CD8-positive, alpha-beta memory T cell (primary cell): ENCODE measurements around the gene XPO6. TPM values are rescaled to one million over a fixed set of nuclear protein-coding genes. Genes with fewer than 3 reads are reported as not detected.

ENCODE experiments used
- CTCF ChIA-PET: fragments of 350-600 bp; sonication (Branson Sonifier 250); formaldehyde crosslinking; loops from one replicate; lab custom pipeline; 2021; ENCODE audit warnings: antibody characterized with exemption; lab: Charles Lee
- POLR2A ChIA-PET: fragments of 350-600 bp; sonication (Branson Sonifier 250); formaldehyde crosslinking; loops from one replicate; lab custom pipeline; 2021; ENCODE audit warnings: antibody characterized with exemption; lab: Charles Lee
- DNase-seq, 5 donors: peaks; one replicate each; pipeline versions ENCODE4 v3.0.0 to v3.0.0-alpha.2; 2020 to 2022; ENCODE audit warnings: mixed read lengths in 1 of 5
- H3K27ac ChIP-seq: one replicate; pipeline ENCODE4 v1.7.0; 2013; ENCODE audit warnings: low read depth, mild to moderate bottlenecking, low read length, moderate library complexity
- H3K27me3 ChIP-seq: 2 replicates; pipeline ENCODE4 v1.7.0; 2013; ENCODE audit warnings: low read length, mild to moderate bottlenecking; ENCODE audit not compliant: insufficient read depth, poor library complexity, severe bottlenecking
- H3K36me3 ChIP-seq: 2 replicates; pipeline ENCODE4 v1.7.0; 2013; ENCODE audit warnings: mild to moderate bottlenecking, low read length, moderate library complexity; ENCODE audit not compliant: insufficient read depth
- H3K4me1 ChIP-seq: 2 replicates; pipeline ENCODE4 v1.7.0; 2013; ENCODE audit warnings: mild to moderate bottlenecking, low read length, moderate library complexity; ENCODE audit not compliant: insufficient read depth
- H3K4me3 ChIP-seq: 2 replicates; pipeline ENCODE4 v1.7.0; 2013; ENCODE audit warnings: mild to moderate bottlenecking, low read length
- H3K9me3 ChIP-seq: 2 replicates; pipeline ENCODE4 v1.7.0; 2013; ENCODE audit warnings: mild to moderate bottlenecking, low read length
- H3K27ac Mint-ChIP-seq, 8 donors: one replicate each; pipeline ENCODE4 v1.8.0; 2020 to 2021; ENCODE audit warnings: mixed read lengths in 8 of 8, mild to moderate bottlenecking in 6 of 8, inconsistent platforms in 3 of 8, moderate library complexity in 3 of 8
- H3K27me3 Mint-ChIP-seq, 2 donors: one replicate each; pipeline ENCODE4 v1.8.0; 2020 to 2021; ENCODE audit warnings: mixed read lengths in 2 of 2, mild to moderate bottlenecking in 1 of 2, moderate library complexity in 1 of 2
- H3K36me3 Mint-ChIP-seq, 3 donors: one replicate each; pipeline ENCODE4 v1.8.0; 2020 to 2021; ENCODE audit warnings: mixed read lengths in 3 of 3, inconsistent platforms in 1 of 3, mild to moderate bottlenecking in 1 of 3
- H3K4me1 Mint-ChIP-seq, 3 donors: one replicate each; pipeline ENCODE4 v1.8.0; 2020 to 2021; ENCODE audit warnings: mixed read lengths in 3 of 3, inconsistent platforms in 1 of 3, mild to moderate bottlenecking in 1 of 3
- H3K4me3 Mint-ChIP-seq, 7 donors: one replicate each; pipeline ENCODE4 v1.8.0; 2020 to 2021; ENCODE audit warnings: mixed read lengths in 7 of 7, mild to moderate bottlenecking in 6 of 7, moderate library complexity in 4 of 7, inconsistent platforms in 2 of 7
- H3K9me3 Mint-ChIP-seq, 5 donors: one replicate each; pipeline ENCODE4 v1.8.0; 2020 to 2022; ENCODE audit warnings: mixed read lengths in 5 of 5, mild to moderate bottlenecking in 3 of 5, moderate library complexity in 2 of 5, inconsistent platforms in 1 of 5
- polyA plus RNA-seq: library from polyadenylated mRNA; unstranded; fragments of 300-500 nt; fragmentation: Illumina TruSeq; gene quantifications from one replicate; pipeline ENCODE4 v1.2.3, GENCODE V29; 2021
- total RNA-seq, 2 experiments: library from RNA; stranded (reverse); gene quantifications; one replicate each; pipeline ENCODE4 v1.2.3, GENCODE V29; 2021

The XPO6 gene
- total and polyA plus RNA-seq, 3 experiments from 2014 or later = 96.8 to 234 (median 228) TPM

- H3K4me1 Mint-ChIP-seq = peaks cover 1 to 10% (median 2%) of the 10 kb centered on the region in 3 donors
- peaks cover 27 to 53% of the 10 kb centered on the region in 2 donors for H3K27me3 Mint-ChIP-seq
- Histone ChIP-seq H3K4me3 (no peak within 1 kb of the TSS), H3K27me3 (peaks cover 10% of the 10 kb centered on the region), H3K27ac (no peak within 1 kb of the TSS), H3K36me3 (no peaks in the 10 kb centered on the region), H3K9me3 (no peaks in the 10 kb centered on the region), H3K4me1 (no peaks in the 10 kb centered on the region)
- H3K36me3 Mint-ChIP-seq = peaks cover 0 to 1% (median 0%) of the 10 kb centered on the region in 3 donors
- CTCF ChIA-PET = no interaction called here
- POLR2A ChIA-PET = no interaction called here
- H3K27ac Mint-ChIP-seq = no peak within 1 kb of the TSS
- H3K4me3 Mint-ChIP-seq = peak within 1 kb of the TSS in 1 of 7 donors; percentile 36
- no peak for DNase-seq
- H3K9me3 Mint-ChIP-seq = no peaks in the 10 kb centered on the region
These were observed 148.1 kb downstream of the XPO6 start, which contains the start of gene GSG1L for GRCh38 chr16:28063591-28064061. TSS of gene GSG1L (minus strand) at chr16:28063714. CDS start at chr16:28063424, 290 bp downstream.

GRCh38 chr16:28062847-28063521 is 148.8 kb downstream of the XPO6 start:
- peaks cover 10% of the 10 kb centered on the region for H3K27me3 ChIP-seq

GRCh38 chr16:28062261-28062846 is 149.4 kb downstream of the XPO6 start:
- H3K27me3 Mint-ChIP-seq = peaks cover 31 to 65% of the 10 kb centered on the region in 2 donors
- no peaks in the 10 kb centered on the region for H3K4me1 ChIP-seq
- H3K27ac ChIP-seq = no peak overlapping the region
- DNase-seq = no peak
- peaks cover 2 to 10% (median 3%) of the 10 kb centered on the region in 3 donors for H3K4me1 Mint-ChIP-seq
- CTCF ChIA-PET = no interaction called here
- H3K36me3 Mint-ChIP-seq = peaks cover 0 to 1% (median 0%) of the 10 kb centered on the region in 3 donors
- no peaks in the 10 kb centered on the region for H3K9me3 Mint-ChIP-seq
- POLR2A ChIA-PET = no interaction called here
- H3K4me3 ChIP-seq = no peak overlapping the region
- peaks cover 14% of the 10 kb centered on the region for H3K27me3 ChIP-seq
- no peaks in the 10 kb centered on the region for H3K9me3 ChIP-seq
- peak overlapping the region in 1 of 7 donors; percentile 59 for H3K4me3 Mint-ChIP-seq
- H3K36me3 ChIP-seq = no peaks in the 10 kb centered on the region
- no peak overlapping the region for H3K27ac Mint-ChIP-seq

More at GRCh38 chr16:28062847-28063521, 148.8 kb downstream of the XPO6 start:
- peaks cover 0 to 1% (median 0%) of the 10 kb centered on the region in 3 donors for H3K36me3 Mint-ChIP-seq
- Histone ChIP-seq H3K27ac (no peak overlapping the region), H3K4me1 (no peaks in the 10 kb centered on the region), H3K36me3 (no peaks in the 10 kb centered on the region), H3K4me3 (no peak overlapping the region), H3K9me3 (no peaks in the 10 kb centered on the region)
- no peaks in the 10 kb centered on the region for H3K9me3 Mint-ChIP-seq
- DNase-seq = no peak
- H3K4me3 Mint-ChIP-seq = no peak overlapping the region
- ChIA-PET POLR2A (no interaction called here), CTCF (no interaction called here)
- no peak overlapping the region for H3K27ac Mint-ChIP-seq
- peaks cover 29 to 58% of the 10 kb centered on the region in 2 donors for H3K27me3 Mint-ChIP-seq
- H3K4me1 Mint-ChIP-seq = peaks cover 2 to 10% (median 3%) of the 10 kb centered on the region in 3 donors

GRCh38 chr16:28061352-28062101 is 150.2 kb downstream of the XPO6 start:
- H3K9me3 Mint-ChIP-seq = no peaks in the 10 kb centered on the region
- H3K27me3 ChIP-seq = peaks cover 14% of the 10 kb centered on the region
- POLR2A ChIA-PET = no interaction called here
- CTCF ChIA-PET = no interaction called here
- H3K4me3 Mint-ChIP-seq = peak overlapping the region in 1 of 7 donors; percentile 21
- H3K27ac ChIP-seq = no peak overlapping the region
- no peak overlapping the region for H3K27ac Mint-ChIP-seq
- H3K4me3 ChIP-seq = no peak overlapping the region
- no peaks in the 10 kb centered on the region for H3K9me3 ChIP-seq
- H3K27me3 Mint-ChIP-seq = peaks cover 38 to 71% of the 10 kb centered on the region in 2 donors
- peaks cover 0 to 1% (median 0%) of the 10 kb centered on the region in 3 donors for H3K36me3 Mint-ChIP-seq
- H3K4me1 Mint-ChIP-seq = peaks cover 2 to 10% (median 3%) of the 10 kb centered on the region in 3 donors
- no peak for DNase-seq
- H3K36me3 ChIP-seq = no peaks in the 10 kb centered on the region
- no peaks in the 10 kb centered on the region for H3K4me1 ChIP-seq

GRCh38 chr16:28059841-28060575 is 151.8 kb downstream of the XPO6 start:
- H3K4me1 Mint-ChIP-seq = peaks cover 2 to 10% (median 3%) of the 10 kb centered on the region in 3 donors
- no peak overlapping the region for H3K27ac Mint-ChIP-seq
- Histone ChIP-seq H3K4me1 (no peaks in the 10 kb centered on the region), H3K36me3 (no peaks in the 10 kb centered on the region), H3K27ac (no peak overlapping the region), H3K4me3 (no peak overlapping the region), H3K9me3 (no peaks in the 10 kb centered on the region), H3K27me3 (peaks cover 14% of the 10 kb centered on the region)
- ChIA-PET CTCF (no interaction called here), POLR2A (no interaction called here)
- peaks cover 40 to 65% of the 10 kb centered on the region in 2 donors for H3K27me3 Mint-ChIP-seq
- no peak for DNase-seq
- no peak overlapping the region for H3K4me3 Mint-ChIP-seq
- H3K9me3 Mint-ChIP-seq = no peaks in the 10 kb centered on the region
- peaks cover 0 to 1% (median 0%) of the 10 kb centered on the region in 3 donors for H3K36me3 Mint-ChIP-seq

GRCh38 chr16:28058839-28059589 is 152.8 kb downstream of the XPO6 start:
- Mint-ChIP-seq H3K27me3 (peaks cover 42 to 59% of the 10 kb centered on the region in 2 donors), H3K9me3 (no peaks in the 10 kb centered on the region), H3K4me1 (peaks cover 2 to 10% (median 3%) of the 10 kb centered on the region in 3 donors), H3K36me3 (peaks cover 0 to 1% (median 0%) of the 10 kb centered on the region in 3 donors), H3K4me3 (no peak overlapping the region), H3K27ac (no peak overlapping the region)
- Histone ChIP-seq H3K27me3 (peaks cover 14% of the 10 kb centered on the region), H3K9me3 (no peaks in the 10 kb centered on the region), H3K4me3 (no peak overlapping the region), H3K36me3 (no peaks in the 10 kb centered on the region), H3K4me1 (no peaks in the 10 kb centered on the region), H3K27ac (no peak overlapping the region)
- ChIA-PET POLR2A (no interaction called here), CTCF (no interaction called here)
- DNase-seq = no peak

- no peaks in the 10 kb centered on the region for H3K9me3 Mint-ChIP-seq
- no peak overlapping the region for H3K27ac ChIP-seq
- ChIA-PET CTCF (no interaction called here), POLR2A (no interaction called here)
- no peak overlapping the region for H3K4me3 ChIP-seq
- no peaks in the 10 kb centered on the region for H3K9me3 ChIP-seq
- peaks cover 2 to 10% (median 3%) of the 10 kb centered on the region in 3 donors for H3K4me1 Mint-ChIP-seq
- H3K36me3 ChIP-seq = no peaks in the 10 kb centered on the region
- peak overlapping the region in 1 of 8 donors; percentile 69 for H3K27ac Mint-ChIP-seq
- H3K27me3 Mint-ChIP-seq = peaks cover 45 to 68% of the 10 kb centered on the region in 2 donors
- peaks cover 0 to 1% (median 0%) of the 10 kb centered on the region in 3 donors for H3K36me3 Mint-ChIP-seq
- H3K4me3 Mint-ChIP-seq = no peak overlapping the region
- H3K27me3 ChIP-seq = peaks cover 14% of the 10 kb centered on the region
- DNase-seq = no peak
- no peaks in the 10 kb centered on the region for H3K4me1 ChIP-seq
These were observed 153.8 kb downstream of the XPO6 start for GRCh38 chr16:28057949-28058348.
